T-helper 2 cell treated with Interferon-gamma antibody and Interleukin-4, amounts not matched to agents 100 ng/mL and 5 ng/mL, for 36 hours (primary cell): ENCODE measurements around the gene ITPKB. TPM values are rescaled to one million over a fixed set of nuclear protein-coding genes. Genes with fewer than 3 reads are reported as not detected.

Source experiments
- intact Hi-C: fragments of 100-400 bp; cut with micrococcal nuclease; formaldehyde crosslinking; loops from one replicate; pipeline ENCODE4 v1.15.1; 2023
- total RNA-seq: library from RNA; stranded (reverse); gene quantifications from 2 replicates; pipeline ENCODE4 v1.2.3, GENCODE V29; 2022

Gene ITPKB
- total RNA-seq, 1 donor from 2014 or later = 36.2 TPM

DNA sequence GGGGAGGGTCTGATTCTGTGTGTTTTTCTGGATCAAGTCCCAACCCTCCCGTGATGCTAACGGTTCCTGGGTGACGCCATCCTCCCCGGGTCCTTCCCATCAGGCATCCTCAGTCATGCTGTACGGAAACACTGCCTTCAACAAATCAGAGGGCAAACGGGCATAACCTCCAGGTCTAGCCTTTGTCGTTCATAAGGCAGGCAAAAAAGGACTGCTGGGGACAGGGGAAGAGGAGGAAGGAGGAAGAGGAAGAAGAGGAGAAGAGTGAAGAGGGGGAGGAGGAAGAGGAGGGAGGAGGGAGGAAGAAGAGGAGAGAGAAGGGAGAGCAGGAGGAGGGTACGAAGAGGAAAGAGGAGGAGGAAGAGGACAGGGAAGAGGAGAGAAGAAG lies 84.4 kb downstream of the ITPKB start:
- intact Hi-C loops = loop anchor here (1.0 to 5.0 kb wide), 2 partner anchors 9 to 38 kb away; no protein-coding TSS in a partner anchor

DNA sequence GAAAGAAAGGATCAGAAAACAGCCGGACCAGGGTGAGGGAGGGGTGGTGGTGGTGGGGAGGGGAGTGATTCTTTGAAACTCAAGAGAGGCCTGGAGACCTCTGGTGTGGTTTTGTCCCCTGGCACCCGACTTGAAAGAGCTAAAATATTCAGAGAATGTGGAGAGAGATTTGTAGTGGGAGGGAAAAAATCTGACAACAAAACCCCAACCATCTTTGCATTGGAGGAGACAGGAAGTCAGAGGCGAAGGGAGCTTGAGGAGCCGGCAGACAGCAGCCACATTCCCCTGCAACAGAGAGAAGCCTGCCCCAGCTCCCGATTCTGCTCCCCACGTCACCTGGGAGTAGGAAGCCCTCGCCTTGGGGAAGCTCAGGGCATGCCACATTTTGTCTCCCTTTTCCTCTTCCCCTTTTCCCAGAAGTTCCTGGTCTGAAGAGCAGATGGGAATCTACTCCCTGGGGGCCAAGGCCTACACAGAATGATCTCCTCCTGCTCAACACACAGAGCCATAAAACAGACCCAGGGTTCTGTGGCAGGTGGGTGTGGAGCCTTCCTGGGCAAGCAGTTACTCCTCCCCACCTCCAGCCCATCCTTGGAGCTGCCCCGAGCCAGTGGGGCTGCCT lies 84.9 kb downstream of the ITPKB start:
- intact Hi-C loops = loop anchor here (5.0 kb wide), 1 partner anchor 38 kb away; no protein-coding TSS in a partner anchor

- intact Hi-C loops = loop anchor here (1.0 to 5.0 kb wide), 3 partner anchors 8 to 39 kb away; no protein-coding TSS in a partner anchor
These were observed 85.7 kb downstream of the ITPKB start for GRCh38 chr1:226653311-226653921.

DNA sequence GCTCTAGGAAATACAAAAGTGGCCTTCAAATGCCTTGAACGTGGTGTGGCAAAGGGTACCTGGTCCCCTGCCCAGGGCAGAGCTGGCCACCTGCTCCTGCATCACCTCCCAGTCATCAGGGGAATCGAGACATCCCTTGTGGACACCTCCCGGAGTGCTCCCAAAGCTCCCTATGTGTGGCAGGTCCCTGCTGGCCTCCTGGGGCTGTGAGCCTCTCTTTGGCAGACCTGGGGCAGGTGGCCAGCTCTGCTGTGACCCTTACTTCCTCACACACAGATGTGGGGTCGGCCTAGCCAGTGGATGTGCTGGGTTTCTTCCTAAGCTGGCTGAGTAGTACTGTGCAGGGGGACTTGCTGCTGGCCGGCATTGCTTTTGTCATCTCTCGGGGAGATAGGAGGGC lies 86.5 kb downstream of the ITPKB start:
- intact Hi-C loops = loop anchor here (1.0 to 5.0 kb wide), 3 partner anchors 7 to 40 kb away; no protein-coding TSS in a partner anchor

- intact Hi-C loops = loop anchor here (5.0 kb wide), 1 partner anchor 41 kb away; no protein-coding TSS in a partner anchor
These were observed 87.4 kb downstream of the ITPKB start for GRCh38 chr1:226651732-226652105.

DNA sequence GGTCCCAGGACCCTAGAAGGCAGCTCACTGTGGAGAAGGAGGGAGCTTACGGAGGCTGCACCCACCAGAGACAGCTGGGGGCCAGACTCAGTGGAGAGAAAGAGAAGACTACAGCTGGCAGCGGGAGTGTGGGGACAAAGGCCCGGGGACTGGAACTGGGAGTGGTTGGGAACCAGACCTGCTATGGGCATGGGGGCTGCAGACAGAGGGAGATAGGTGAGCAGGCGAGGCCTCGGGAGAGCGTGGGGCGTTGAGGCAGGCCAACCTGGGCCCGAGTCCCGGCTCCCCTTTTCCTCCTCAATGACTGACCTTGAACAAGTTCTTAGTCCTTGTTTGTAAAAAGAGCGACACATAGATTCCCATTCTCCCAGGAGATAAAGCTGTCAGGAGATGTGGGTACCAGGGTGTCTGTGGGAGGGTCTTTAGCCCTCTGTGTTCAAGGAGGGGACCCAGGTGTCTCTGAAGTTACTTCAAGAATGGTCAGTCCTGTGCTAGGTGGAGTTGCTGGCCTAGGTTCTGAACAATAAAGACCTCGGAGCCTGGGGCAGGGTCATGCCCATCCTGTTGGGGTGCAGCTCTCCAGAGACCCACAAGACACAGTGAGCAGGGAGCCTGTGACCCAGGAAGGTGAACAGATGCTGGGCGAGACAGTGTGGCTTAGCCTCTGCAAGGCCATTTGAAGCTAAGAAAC lies 87.9 kb downstream of the ITPKB start:
- intact Hi-C loops = loop anchor here (5.0 kb wide), 1 partner anchor 41 kb away; no protein-coding TSS in a partner anchor

DNA sequence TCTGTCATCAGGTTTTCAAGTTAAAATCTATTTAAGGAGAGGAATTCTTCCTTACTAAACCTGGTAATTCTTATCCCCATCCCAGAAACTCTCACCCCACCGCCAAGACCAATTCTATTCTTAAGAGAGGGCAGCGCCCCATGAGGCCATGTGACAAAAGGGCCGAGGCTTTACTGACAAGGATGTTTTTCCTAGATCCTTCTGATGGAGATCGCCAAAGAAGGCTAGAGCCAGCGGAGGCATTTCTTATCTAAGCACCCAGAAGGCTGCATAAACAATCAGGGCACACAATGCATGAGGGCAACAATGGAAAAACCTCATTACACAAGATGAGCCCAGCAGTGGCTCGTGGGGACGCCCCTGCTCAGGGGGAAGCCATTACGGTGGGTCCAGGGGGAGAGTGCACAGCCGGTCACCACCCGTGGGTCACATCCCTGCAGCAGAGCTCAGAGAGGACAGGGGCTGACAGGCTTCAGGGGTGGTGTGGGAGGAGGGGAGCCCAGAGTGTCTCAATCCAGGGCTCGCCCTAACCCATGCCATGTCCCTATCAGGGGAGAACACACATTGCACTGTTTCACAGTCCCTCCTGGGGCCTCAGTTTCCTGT lies 88.7 kb downstream of the ITPKB start:
- intact Hi-C loops = loop anchor here (5.0 kb wide), 1 partner anchor 42 kb away; no protein-coding TSS in a partner anchor

DNA sequence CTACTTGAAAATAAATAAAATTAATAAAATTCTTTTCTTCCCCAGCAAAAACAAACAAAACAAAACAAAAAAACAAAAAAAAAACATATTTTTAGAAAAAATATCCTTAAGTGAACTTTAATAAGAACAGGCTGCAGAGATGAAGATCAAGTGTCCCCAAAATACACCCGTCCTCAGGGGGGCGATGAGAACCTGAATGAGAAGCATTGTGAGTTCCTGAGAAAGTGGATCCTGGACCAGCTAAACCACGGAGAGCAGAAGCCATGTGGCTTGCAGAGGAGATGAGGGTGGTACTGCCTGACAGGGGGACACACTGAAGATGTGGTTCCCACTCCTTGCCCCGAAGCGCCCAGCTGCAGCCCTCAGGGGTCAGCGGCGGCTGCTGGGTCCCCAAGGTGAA lies 89.3 kb downstream of the ITPKB start:
- intact Hi-C loops = loop anchor here (2.0 to 5.0 kb wide), 2 partner anchors 13 to 43 kb away; no protein-coding TSS in a partner anchor

GRCh38 chr1:226649244-226649643 lies 89.8 kb downstream of the ITPKB start:
- intact Hi-C loops = loop anchor here (2.0 kb wide), 1 partner anchor 14 kb away; no protein-coding TSS in a partner anchor

DNA sequence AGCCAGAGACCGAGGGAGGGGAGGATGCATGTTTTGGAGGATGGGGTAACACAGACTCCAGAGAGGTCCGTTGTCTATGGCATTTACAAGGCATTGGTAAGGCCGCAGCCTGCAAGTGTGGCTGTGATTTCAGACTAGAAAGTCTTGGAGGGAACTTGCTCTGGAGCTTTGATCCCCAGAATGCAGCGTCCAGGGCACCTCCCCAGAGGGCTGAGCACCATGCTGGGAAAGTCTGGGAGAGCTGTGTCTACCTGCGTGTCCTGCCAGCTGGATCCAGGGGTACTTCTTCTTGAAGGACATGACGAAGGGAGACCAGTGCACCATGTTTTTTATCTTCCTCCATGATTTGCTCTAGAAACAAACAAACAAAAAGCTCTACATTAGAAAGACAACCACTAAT lies 90.7 kb downstream of the ITPKB start:
- intact Hi-C loops = loop anchor here (2.0 kb wide), 1 partner anchor 14 kb away; no protein-coding TSS in a partner anchor

DNA sequence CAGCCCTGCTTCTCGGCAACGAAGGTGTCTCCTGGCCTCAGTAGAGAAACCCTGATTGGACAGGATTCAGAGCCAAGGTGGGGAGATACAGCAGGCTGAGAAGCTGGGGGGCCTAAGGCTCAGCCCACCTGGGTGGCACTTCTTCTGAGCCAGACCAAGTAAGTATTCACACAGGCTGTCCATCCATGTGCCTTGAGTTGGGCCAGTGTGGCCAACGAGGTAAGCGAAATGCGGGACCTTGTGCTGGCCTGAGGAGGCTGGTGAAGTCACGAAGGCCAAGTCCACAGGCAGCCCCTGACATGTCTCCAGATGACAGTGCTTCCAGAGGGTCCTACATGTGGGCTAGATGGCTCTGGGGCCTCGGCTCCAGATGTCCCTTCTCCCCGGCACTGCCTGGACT lies 91.4 kb downstream of the ITPKB start:
- intact Hi-C loops = loop anchor here (2.0 kb wide), 1 partner anchor 15 kb away; no protein-coding TSS in a partner anchor

GRCh38 chr1:226646870-226647449 lies 92.1 kb downstream of the ITPKB start:
- intact Hi-C loops = no loop called here

DNA sequence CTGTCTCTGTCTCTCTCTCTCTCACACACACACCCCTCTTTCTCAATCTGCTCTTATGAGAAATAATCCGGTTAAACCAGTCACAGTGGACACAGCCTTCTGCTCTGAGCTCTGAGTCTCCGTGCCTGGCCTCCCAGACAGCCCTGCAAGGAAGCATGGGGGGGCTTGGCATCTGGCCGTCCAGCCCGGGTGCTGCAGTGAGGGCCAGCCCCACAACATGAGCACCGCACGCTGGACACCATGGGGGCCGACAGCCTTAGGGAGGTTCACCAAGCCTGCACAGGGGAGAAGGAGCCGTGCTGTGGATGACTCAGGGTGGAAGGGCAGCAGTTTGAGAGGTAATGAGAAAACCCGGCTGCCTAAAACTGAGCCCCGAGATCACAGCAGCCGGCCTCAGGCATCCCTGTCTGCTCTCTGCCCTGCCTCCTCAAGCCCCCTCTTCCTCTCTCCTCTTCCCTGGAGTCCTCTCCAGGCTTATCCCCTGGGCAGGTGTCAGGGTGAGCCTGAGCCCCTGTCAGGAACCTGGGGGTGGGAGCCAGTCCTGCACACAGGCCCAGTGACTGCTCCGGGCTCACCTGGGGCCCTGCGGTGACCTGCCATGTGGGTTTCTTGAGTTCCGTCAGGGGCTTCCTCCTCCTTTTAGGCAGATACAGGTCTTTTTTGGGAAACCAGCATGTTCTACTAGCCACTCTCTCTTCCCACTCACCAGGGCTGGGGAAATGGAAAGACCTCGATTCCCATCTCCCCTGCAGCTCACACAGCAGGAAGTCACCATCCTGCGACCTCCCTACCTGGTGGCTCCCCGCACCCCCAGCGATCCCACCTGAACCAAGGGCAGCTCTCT lies 92.8 kb downstream of the ITPKB start:
- intact Hi-C loops = no loop called here

DNA sequence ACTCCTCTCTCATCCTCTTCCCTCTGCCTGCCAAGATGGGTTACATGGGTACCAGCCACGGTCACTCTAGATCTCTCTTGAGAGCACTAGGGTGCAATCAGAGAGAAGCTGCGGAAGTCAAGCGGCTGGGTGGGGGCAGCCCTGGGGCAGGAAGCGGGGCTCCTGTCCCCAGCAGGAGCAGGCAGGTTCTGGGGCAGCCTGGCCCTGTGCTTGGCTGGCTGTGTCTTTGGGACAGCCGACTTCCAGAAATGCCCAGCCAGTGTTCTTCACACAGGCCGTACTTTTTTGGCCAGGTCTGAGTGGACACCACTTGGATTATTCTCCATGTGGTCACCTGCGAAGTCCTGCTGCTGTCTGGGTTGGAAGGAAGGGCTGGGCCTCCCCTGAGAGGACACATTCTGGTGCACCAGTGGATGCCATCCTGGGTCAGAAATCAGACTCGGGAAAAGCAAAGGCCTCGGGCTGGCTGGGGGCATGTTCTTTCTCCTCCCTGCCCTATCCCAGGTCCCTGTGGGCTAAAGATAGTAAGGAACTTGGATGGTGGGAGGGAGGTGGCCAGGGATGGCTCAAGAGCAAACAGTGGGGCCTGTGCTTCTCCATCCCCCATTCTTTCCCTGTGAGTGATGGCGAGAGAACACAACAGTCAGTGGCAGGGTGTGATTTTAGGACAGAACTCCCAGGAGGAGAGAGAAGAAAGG lies 93.7 kb downstream of the ITPKB start:
- intact Hi-C loops = loop anchor here (1.0 kb wide), 1 partner anchor 8 kb away; no protein-coding TSS in a partner anchor

- intact Hi-C loops = loop anchor here (1.0 kb wide), 1 partner anchor 9 kb away; no protein-coding TSS in a partner anchor
These were observed 94.4 kb downstream of the ITPKB start for GRCh38 chr1:226644541-226645176.

DNA sequence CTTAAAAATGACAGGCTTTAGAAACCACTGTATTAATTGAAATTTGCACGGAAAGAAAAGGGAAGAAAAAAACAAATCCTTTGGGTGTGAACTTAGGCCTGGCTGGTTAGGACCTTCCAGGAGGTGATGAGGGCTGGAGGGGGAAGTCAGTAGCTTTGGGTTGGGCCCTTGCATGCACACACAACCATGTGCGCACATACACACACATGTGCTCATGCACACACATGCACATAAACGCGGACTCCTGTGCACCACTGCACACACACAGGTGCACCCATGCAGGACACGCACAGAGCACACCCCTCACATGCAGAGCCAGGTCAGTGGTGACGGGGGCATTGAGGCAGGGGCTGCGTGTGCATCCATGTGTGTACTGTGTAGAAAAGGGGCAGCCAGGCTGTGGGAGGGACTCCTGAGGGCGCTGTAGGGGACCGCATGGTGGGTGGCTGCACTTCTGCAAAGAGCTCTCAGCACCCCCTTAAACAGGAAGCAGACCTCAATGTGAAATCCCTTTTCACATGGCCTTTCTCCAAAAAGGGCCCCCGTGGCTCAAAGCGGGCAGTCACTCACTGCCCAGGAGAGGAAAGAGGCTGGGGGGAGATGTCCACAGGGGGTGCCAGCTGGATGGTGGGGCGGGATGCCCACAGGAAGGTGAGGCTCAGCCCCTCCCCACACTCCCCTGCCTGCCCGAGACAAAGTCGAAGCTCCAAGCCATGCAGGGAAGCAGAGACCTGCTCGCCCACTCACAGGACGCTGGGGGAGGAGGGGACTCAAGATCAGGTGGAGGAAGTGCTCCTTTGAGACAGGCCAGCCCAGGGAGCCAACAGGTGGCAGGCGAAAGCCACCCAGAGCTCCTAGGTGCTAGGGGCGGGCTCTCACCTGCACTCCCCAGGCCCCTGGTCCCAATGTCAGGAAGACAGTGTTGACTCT lies 95.2 kb downstream of the ITPKB start:
- intact Hi-C loops = loop anchor here (1.0 kb wide), 1 partner anchor 9 kb away; no protein-coding TSS in a partner anchor

DNA sequence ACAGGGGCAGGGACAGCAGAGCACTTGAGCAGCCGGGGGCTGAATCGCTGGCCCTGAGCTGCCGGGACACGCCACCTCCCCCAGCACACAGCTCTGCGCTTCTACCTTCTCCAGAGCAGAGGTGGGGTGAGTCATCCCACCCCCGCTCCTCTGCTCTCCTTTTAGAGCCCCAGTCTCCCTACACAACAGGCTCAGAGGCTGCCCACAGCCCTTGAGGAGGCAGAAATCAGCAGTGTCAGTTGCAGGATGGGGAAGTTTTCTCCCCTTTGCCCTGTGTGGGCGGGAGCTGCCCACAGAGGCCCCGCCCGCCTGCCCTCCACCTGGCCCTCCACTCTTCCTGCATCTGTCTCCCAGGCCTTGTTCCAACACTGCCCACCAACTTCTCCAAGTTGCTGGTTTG lies 95.9 kb downstream of the ITPKB start:
- intact Hi-C loops = loop anchor here (1.0 kb wide), 1 partner anchor 8 kb away; no protein-coding TSS in a partner anchor

- intact Hi-C loops = no loop called here
These were observed 96.7 kb downstream of the ITPKB start for GRCh38 chr1:226642421-226642820.
